GM12873 (cell line): ENCODE measurements around the gene PIP4K2C.

ENCODE experiments used
- CTCF ChIP-seq: IDR thresholded peaks from 2 replicates; pipeline ENCODE4 v1.5.1; 2012; ENCODE audit warnings: low read depth, mild to moderate bottlenecking, moderate library complexity, low read length, control low read depth; ENCODE audit not compliant: insufficient read depth; ENCODE audit errors: missing control alignments

Gene PIP4K2C

DNA sequence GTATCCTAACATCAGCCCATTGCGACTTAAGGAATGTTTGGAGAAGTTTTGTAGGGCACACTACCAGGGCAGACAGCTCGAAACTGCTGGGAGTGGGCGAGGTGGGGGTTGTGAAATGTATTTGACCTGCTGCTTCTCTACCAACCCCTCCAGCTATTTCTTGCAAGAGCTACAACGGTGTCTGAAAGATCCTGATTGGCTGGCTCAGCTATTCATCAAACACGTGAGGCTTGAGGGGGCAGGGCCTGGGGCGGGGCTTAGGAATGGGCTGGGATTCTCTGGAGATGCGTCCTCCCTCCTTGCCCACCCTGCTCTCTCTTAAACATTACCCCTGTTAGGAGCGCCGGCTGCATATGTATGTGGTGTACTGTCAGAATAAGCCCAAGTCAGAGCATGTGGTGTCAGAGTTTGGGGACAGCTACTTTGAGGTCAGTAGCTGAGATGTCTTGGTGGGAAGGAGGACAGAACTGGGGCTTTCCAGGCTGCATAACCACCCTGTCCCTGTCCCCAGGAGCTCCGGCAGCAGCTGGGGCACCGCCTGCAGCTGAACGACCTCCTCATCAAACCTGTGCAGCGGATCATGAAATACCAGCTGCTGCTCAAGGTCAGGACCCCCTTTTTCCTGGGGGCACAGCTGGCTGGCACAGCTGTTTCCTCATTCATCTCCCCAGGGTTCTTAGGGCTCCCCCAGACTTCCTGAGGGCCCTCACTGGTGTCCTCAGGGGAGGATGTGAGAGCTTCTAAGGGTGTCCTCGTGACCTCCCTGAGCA is 23.4 kb downstream of the PIP4K2C start:
- no peak for TF ChIP-seq CTCF

- TF ChIP-seq CTCF = no peak
Observed at GRCh38 chr12:57614948-57615500, 24.0 kb downstream of the PIP4K2C start.

GRCh38 chr12:57615637-57616036 is 24.6 kb downstream of the PIP4K2C start:
- TF ChIP-seq CTCF = no peak

DNA sequence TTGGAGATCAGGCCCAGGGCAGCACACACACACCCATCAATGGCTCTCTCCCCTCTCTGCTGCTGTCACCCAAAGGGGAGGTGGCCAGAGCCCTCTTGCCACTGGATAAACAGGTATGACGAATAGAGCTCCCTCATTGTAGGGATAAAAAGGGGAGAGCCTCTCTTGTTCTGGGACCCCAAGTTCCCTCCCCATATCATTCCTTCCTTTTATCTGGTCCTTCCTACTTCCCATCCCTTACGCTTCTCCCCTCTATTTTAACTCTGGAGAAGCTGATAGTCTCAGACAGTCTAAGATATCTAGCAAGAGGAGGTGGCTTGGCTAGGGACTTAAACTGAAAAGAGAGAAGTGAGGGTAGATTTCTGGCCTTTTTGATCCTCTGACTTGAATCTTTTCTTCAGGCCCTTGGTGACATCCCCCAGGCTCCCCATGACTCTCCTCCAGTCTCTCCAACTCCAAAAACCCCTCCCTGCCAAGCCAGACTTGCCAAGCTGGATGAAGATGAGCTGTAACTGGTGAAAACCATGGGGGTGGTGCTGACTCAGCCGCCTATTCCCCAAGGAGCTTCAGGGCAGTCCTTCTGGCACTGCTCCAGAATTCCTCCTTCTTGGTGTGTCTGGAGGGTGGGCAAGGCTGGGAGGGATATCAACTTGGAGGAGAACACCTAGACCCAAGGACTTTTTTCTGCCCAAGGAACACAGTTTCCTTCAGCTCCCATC is 25.6 kb downstream of the PIP4K2C start:
- no peak for TF ChIP-seq CTCF

DNA sequence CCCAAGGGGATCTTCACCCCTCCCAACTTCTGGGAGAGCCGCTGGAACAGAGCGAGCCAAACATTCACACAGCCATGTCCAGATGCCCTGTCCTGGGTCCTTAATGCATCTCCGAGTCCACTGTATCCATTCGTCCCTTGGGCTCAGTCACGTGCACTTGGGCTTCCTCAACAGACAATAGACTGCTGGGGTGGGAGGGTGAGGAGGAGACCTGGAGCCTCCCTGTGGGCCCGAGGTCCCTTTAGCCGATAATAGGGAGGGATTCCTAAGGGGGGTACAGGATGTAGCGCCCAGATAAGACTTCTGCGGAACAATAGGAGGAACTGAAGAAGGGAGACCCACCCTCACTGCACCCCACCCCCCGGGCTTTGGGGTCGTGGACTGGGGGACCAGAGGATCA is 26.9 kb downstream of the PIP4K2C start:
- TF ChIP-seq CTCF = no peak

GRCh38 chr12:57618966-57619433 is 28.0 kb downstream of the PIP4K2C start:
- TF ChIP-seq CTCF = no peak
